GM18517 (cell line): Measurements from ENCODE around the gene AMDHD2.

ENCODE experiments used
- ATAC-seq: cut with Tn5 transposase; IDR thresholded peaks from one replicate; pipeline ENCODE4 v1.9.1; 2021; ENCODE audit warnings: mild to moderate bottlenecking, moderate library complexity; ENCODE audit not compliant: unreplicated experiment

AMDHD2 gene

GRCh38 chr16:2515180-2515851 is 4.9 kb upstream of the AMDHD2 start:
- no peak for ATAC-seq

GRCh38 chr16:2516391-2517240 is 3.6 kb upstream of the AMDHD2 start:
- no peak for ATAC-seq

- no peak for ATAC-seq
Measured at GRCh38 chr16:2517954-2518605, 2.1 kb upstream of the AMDHD2 start.

- no peak for ATAC-seq
Measured at GRCh38 chr16:2518823-2519710, 1.1 kb upstream of the AMDHD2 start.

GRCh38 chr16:2519711-2520080 is 475 bp upstream of the AMDHD2 start:
- ATAC-seq = no peak

GRCh38 chr16:2520784-2521531 is 787 bp downstream of the AMDHD2 start:
- ATAC-seq = no peak

GRCh38 chr16:2523801-2524231 is 3.6 kb downstream of the AMDHD2 start:
- ATAC-seq = no peak

GRCh38 chr16:2524339-2524938 is 4.3 kb downstream of the AMDHD2 start:
- ATAC-seq = no peak

GRCh38 chr16:2526135-2526534 is 6.0 kb downstream of the AMDHD2 start:
- ATAC-seq = no peak

- ATAC-seq = no peak
Measured at GRCh38 chr16:2527071-2527783, 7.1 kb downstream of the AMDHD2 start.

- no peak for ATAC-seq
Measured at GRCh38 chr16:2527784-2528100, 7.6 kb downstream of the AMDHD2 start.

- ATAC-seq = no peak
Measured at GRCh38 chr16:2528161-2529060, 8.2 kb downstream of the AMDHD2 start.

GRCh38 chr16:2529061-2529931 is 9.1 kb downstream of the AMDHD2 start:
- no peak for ATAC-seq

- ATAC-seq = no peak
Measured at GRCh38 chr16:2529961-2530628, 9.9 kb downstream of the AMDHD2 start.

- ATAC-seq = no peak
Measured at GRCh38 chr16:2530629-2531318, 10.6 kb downstream of the AMDHD2 start.

GRCh38 chr16:2531371-2531695 is 11.2 kb downstream of the AMDHD2 start, which contains the start of gene CEMP1:
Gene CEMP1, minus strand, starts transcription at chr16:2531408. Its CDS starts 335 bp downstream, at chr16:2531073.
- ATAC-seq = no peak
